ENCODE measurements around the gene EFNA2.

Gene EFNA2

GRCh38 chr19:1284979-1285736 lies 515 bp upstream of the EFNA2 start:
- no peak for DNase-seq (ENCODE audit: low read depth)
- no peak overlapping the region for H3K4me3 ChIP-seq (ENCODE audit: low read length)
- no peak for TF ChIP-seq CTCF (conservative IDR thresholded peaks at IDR 0.05; ENCODE audit: low read depth, low read length)

- H3K4me3 ChIP-seq (ENCODE audit: low read length) = peak overlapping the region; percentile 23
- no peak for TF ChIP-seq CTCF (conservative IDR thresholded peaks at IDR 0.05; ENCODE audit: low read depth, low read length)
- DNase-seq (ENCODE audit: low read depth) = no peak
Measured at GRCh38 chr19:1286487-1287353, 1.0 kb downstream of the EFNA2 start.

- no peak for DNase-seq (ENCODE audit: low read depth)
- H3K4me3 ChIP-seq (ENCODE audit: low read length) = no peak overlapping the region
- no peak for TF ChIP-seq CTCF (conservative IDR thresholded peaks at IDR 0.05; ENCODE audit: low read depth, low read length)
Measured at GRCh38 chr19:1287354-1288225, 1.9 kb downstream of the EFNA2 start.

- DNase-seq (ENCODE audit: low read depth) = no peak
- no peak for TF ChIP-seq CTCF (conservative IDR thresholded peaks at IDR 0.05; ENCODE audit: low read depth, low read length)
- H3K4me3 ChIP-seq (ENCODE audit: low read length) = no peak overlapping the region
Measured at GRCh38 chr19:1288226-1288612, 2.5 kb downstream of the EFNA2 start.

- no peak for TF ChIP-seq CTCF (conservative IDR thresholded peaks at IDR 0.05; ENCODE audit: low read depth, low read length)
- DNase-seq (ENCODE audit: low read depth) = no peak
- H3K4me3 ChIP-seq (ENCODE audit: low read length) = no peak overlapping the region
Measured at GRCh38 chr19:1288833-1289685, 3.4 kb downstream of the EFNA2 start.

GRCh38 chr19:1289686-1290025 lies 4.0 kb downstream of the EFNA2 start:
- H3K4me3 ChIP-seq (ENCODE audit: low read length) = no peak overlapping the region
- DNase-seq (ENCODE audit: low read depth) = no peak
- no peak for TF ChIP-seq CTCF (conservative IDR thresholded peaks at IDR 0.05; ENCODE audit: low read depth, low read length)

All from retinal pigment epithelial cell (primary cell).